Prostate gland (tissue), 2 donors: Measurements from ENCODE around the gene SH2B3. TPM values are rescaled to one million over a fixed set of nuclear protein-coding genes. Genes with fewer than 3 reads are reported as not detected.
"Not testable (repeated sequence)": the region's sequence is repeated elsewhere in the genome, so short reads cannot be mapped to it uniquely, and the experiment has no call there.

ENCODE experiments used
- DNase-seq: peaks from one replicate; pipeline ENCODE4 v3.0.0-alpha.2; 2019; ENCODE audit warnings: low spot score
- H3K27ac ChIP-seq, 2 donors: fragments of 200-600 bp; sonication (generic); 2 replicates each; pipeline ENCODE4 v1.5.1; 2017 to 2019
- H3K27me3 ChIP-seq: fragments of 200-600 bp; sonication (generic); replicated peaks from 2 replicates; pipeline ENCODE4 v1.5.1; 2019; ENCODE audit not compliant: insufficient read depth
- H3K36me3 ChIP-seq, 2 donors: fragments of 200-600 bp; sonication (generic); 1 replicate in 1 of 2; 2 replicates in 1 of 2; pipeline versions ENCODE4 v1.5.1 to v1.8.1; 2017 to 2019
- H3K4me1 ChIP-seq: fragments of 200-600 bp; sonication (generic); replicated peaks from 2 replicates; pipeline ENCODE4 v1.5.1; 2019
- H3K4me3 ChIP-seq, 2 donors: fragments of 200-600 bp; sonication (generic); 2 replicates each; pipeline ENCODE4 v1.5.1; 2017 to 2019
- H3K9me3 ChIP-seq: fragments of 200-600 bp; sonication (generic); 2 replicates; pipeline ENCODE4 v1.5.1; 2017
- POLR2A ChIP-seq: fragments of 450-650 bp; IDR thresholded peaks from one replicate; pipeline ENCODE4 v1.6.1; 2016; ENCODE audit warnings: antibody characterized with exemption, mild to moderate bottlenecking
- POLR2AphosphoS5 ChIP-seq: sonication (generic); formaldehyde crosslinking; IDR thresholded peaks from one replicate; pipeline ENCODE4 v1.6.1; 2017; ENCODE audit warnings: antibody characterized with exemption
- WGBS: methylation state at CpG from one replicate; pipeline ENCODE4 v1.1.5; 2018; 5-methylcytosine and 5-hydroxymethylcytosine counted together
- intact Hi-C: fragments of 100-400 bp; cut with DNase I; formaldehyde crosslinking; loops from one replicate; pipeline ENCODE4 v1.14.2; 2022
- total RNA-seq, 2 donors: library from RNA; depleted of rRNA; stranded (reverse); fragments of >200 nt; gene quantifications; one replicate each; pipeline ENCODE4 v1.1.0, GENCODE V29; 2016
- TF ChIP-seq, protein P1 (sequence below), 4 experiments: fragments of 200-600 bp in 2 of 4; fragments of 450-650 bp in 2 of 4; sonication (generic) in 2 of 4; IDR thresholded peaks; 1 replicate in 3 of 4; 2 replicates in 1 of 4; pipeline ENCODE4 v1.5.1; 2016 to 2019; ENCODE audit warnings: antibody characterized with exemption in 4 of 4, mild to moderate bottlenecking in 2 of 4, moderate library complexity in 2 of 4

SH2B3 gene
- total RNA-seq, 2 donors from 2014 or later = 13.3 to 34.8 TPM

DNA sequence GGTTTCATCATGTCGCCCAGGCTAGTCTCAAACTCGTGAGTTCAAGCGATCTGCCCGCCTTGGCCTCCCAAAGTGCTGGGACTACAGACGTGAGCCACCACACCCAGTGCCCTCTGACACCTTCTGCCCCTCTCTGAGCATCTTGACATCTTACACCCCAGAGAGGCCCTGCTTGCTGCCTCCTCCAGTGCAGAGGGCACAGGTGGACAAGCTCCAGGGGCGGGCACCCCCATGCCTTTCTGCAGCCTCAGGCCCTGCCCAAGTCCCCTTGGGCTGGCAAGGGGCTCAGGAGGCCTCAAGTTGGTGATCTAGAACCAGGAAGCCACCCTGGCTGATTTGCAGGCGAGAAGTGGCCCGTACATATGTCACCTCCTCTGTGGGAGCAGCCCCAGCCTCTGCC lies 11.2 kb upstream of the SH2B3 start:
- TF ChIP-seq POLR2AphosphoS5 (no peak), POLR2A (no peak)
- TF ChIP-seq, protein P1, sequence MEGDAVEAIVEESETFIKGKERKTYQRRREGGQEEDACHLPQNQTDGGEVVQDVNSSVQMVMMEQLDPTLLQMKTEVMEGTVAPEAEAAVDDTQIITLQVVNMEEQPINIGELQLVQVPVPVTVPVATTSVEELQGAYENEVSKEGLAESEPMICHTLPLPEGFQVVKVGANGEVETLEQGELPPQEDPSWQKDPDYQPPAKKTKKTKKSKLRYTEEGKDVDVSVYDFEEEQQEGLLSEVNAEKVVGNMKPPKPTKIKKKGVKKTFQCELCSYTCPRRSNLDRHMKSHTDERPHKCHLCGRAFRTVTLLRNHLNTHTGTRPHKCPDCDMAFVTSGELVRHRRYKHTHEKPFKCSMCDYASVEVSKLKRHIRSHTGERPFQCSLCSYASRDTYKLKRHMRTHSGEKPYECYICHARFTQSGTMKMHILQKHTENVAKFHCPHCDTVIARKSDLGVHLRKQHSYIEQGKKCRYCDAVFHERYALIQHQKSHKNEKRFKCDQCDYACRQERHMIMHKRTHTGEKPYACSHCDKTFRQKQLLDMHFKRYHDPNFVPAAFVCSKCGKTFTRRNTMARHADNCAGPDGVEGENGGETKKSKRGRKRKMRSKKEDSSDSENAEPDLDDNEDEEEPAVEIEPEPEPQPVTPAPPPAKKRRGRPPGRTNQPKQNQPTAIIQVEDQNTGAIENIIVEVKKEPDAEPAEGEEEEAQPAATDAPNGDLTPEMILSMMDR (IDR thresholded peaks at IDR 0.05) = no peak
- no peaks in the 10 kb centered on the region for H3K9me3 ChIP-seq
- no peaks in the 10 kb centered on the region for H3K36me3 ChIP-seq
- no peak overlapping the region for H3K4me3 ChIP-seq
- H3K27ac ChIP-seq = no peak overlapping the region
- intact Hi-C loops = loop anchor here (10.0 kb wide), 1 partner anchor 130 kb away; no protein-coding TSS in a partner anchor
- H3K27me3 ChIP-seq = no peaks in the 10 kb centered on the region
- WGBS = 85% methylated on average over 8 of the region's 8 CpGs
- no peak for DNase-seq
- H3K4me1 ChIP-seq = no peaks in the 10 kb centered on the region

DNA sequence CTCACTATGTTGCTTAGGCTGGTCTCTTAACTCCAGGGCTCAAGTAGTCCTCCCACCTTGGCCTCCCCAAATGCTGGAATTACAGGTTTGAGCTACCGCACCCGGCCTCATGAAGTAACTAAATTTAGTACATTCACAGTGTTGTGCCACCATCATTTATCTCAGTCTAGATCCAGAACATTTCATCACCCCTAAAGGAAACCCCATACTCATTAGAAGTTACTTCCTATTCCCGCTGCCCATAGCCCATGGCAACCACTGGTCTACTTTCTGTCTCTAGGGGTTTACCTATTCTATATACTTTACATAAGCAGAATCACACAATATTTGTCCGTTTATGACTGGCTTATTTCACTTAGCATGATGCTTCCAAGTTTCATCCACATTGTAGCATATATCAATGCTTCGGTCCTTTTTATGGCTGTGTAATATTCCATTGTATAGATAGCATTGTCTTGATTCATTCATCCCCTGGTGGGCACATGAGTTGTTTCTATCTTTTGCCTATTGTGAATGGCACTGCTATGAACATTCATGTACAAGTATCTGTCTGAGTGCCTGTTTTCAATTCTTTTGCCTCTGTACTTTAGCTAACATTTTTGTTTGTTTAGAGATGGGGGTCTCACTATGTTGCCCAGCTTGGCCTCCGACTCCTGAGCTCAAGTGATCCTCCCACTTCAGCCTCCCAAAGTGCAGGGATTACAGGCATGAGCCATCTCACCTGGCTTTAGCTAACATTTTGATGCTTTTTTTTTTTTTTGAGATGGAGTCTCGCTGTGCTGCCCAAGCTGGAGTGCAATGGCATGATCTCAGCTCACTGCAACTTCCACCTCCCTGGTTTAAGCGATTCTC lies 10.2 kb upstream of the SH2B3 start:
- intact Hi-C loops = loop anchor here (2.0 to 10.0 kb wide), 2 partner anchors 129 to 277 kb away; no protein-coding TSS in a partner anchor
- H3K27ac ChIP-seq = no peak overlapping the region
- no peaks in the 10 kb centered on the region for H3K27me3 ChIP-seq
- TF ChIP-seq, protein P1 (IDR thresholded peaks at IDR 0.05) = no peak
- TF ChIP-seq POLR2A = no peak
- no peak for TF ChIP-seq POLR2AphosphoS5
- 81% methylated on average over 8 of the region's 8 CpGs for WGBS
- no peak overlapping the region for H3K4me3 ChIP-seq
- no peaks in the 10 kb centered on the region for H3K36me3 ChIP-seq
- no peaks in the 10 kb centered on the region for H3K4me1 ChIP-seq
- H3K9me3 ChIP-seq = no peaks in the 10 kb centered on the region
- DNase-seq = no peak

DNA sequence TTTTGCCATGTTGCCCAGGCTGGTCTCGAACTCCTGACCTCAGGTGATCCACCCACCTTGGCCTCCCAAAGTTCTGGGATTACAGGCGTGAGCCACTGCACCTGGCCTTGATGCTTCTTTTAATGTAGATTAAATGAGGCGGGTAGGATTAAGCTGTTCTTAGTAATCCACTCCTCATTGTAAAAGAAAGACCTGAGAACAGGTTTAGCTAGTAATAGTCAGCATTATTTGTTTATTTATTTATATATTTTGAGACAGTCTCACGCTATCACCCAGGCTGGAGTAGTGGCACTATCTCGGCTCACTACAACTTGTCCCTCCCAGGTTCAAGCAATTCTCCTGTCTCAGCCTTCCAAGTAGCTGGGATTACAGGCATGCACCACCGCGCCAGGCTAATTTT lies 9.5 kb upstream of the SH2B3 start:
- not testable (repeated sequence) for H3K36me3 ChIP-seq, H3K9me3 ChIP-seq, H3K27ac ChIP-seq, H3K27me3 ChIP-seq, H3K4me1 ChIP-seq, DNase-seq, H3K4me3 ChIP-seq
- intact Hi-C loops = loop anchor here (2.0 to 10.0 kb wide), 2 partner anchors 129 to 277 kb away; no protein-coding TSS in a partner anchor
- 84% methylated on average over 7 of the region's 7 CpGs for WGBS

DNA sequence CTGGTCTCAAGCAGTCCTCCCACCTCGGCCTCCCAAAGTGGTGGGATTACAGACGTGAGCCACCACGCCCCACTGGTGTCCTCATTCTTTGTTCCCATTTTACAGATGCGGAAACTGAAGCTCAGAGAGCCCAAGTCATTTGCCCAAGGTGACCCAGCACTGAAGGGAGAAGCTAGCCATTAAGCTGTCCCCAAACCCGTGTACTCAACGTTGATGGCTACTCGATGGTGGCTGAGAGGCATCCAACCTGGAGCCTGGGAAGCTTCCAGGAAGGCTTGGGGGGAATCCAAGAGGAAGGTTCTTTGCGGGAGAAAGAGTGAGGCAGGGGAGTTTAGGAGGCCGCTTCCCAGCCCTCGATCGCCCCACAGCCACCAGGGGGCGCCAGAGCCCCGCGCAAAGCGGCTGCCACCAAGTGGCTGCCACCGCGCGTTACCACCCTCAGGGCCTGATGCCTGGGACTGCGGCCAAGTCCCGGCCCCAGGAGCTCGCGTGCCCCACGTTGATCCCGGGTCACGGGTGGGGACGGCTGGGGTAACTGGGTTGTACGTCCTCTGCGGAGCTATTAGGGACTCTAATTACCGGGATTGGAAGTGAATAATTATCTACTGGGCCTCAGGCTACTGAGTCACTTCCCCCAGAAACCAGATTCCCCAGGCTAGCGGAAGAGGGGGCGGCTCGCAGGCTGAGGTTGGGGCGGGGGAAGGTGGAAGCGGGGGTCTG lies 8.8 kb upstream of the SH2B3 start:
- peak; percentile 72 for DNase-seq
- peak overlapping the region in 1 of 2 donors; percentile 8 for H3K4me3 ChIP-seq

DNA sequence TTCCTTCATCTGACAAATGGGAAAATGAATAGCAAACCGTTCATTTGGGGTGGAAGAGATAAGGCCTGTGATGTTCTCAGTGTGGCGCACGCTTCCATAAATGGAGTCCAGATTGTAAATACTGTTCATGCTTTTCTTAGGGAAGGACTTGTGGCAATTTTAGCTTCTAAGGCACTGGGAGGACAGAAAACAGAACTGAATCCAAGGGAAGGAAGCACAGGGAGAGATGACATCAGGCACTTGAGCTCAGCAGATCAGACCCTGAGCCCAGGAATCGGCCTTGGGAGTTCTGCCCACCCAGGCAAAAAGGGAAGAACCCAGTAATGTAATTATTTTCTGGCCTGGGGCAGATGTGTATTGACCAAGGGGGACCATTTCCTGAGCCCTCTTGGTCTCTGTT lies 7.2 kb upstream of the SH2B3 start:
- 65% methylated on average over 4 of the region's 4 CpGs for WGBS
- intact Hi-C loops = loop anchor here (10.0 kb wide), 1 partner anchor 126 kb away; no protein-coding TSS in a partner anchor
- no peak for DNase-seq
- no peaks in the 10 kb centered on the region for H3K4me1 ChIP-seq
- no peaks in the 10 kb centered on the region for H3K9me3 ChIP-seq
- no peak overlapping the region for H3K4me3 ChIP-seq
- TF ChIP-seq, protein P1 (IDR thresholded peaks at IDR 0.05) = no peak
- TF ChIP-seq POLR2A = no peak
- peak; percentile 17 for TF ChIP-seq POLR2AphosphoS5
- H3K36me3 ChIP-seq = no peaks in the 10 kb centered on the region
- no peak overlapping the region for H3K27ac ChIP-seq
- no peaks in the 10 kb centered on the region for H3K27me3 ChIP-seq

More for the DNA sequence above, 8.8 kb upstream of the SH2B3 start:
- Histone ChIP-seq H3K9me3 (no peaks in the 10 kb centered on the region), H3K4me1 (no peaks in the 10 kb centered on the region), H3K27me3 (no peaks in the 10 kb centered on the region), H3K27ac (no peak overlapping the region), H3K36me3 (no peaks in the 10 kb centered on the region)
- intact Hi-C loops = loop anchor here (2.0 to 10.0 kb wide), 2 partner anchors 128 to 276 kb away; no protein-coding TSS in a partner anchor
- 8% methylated on average over 34 of the region's 34 CpGs for WGBS
- TF ChIP-seq POLR2AphosphoS5 = peak; percentile 62
- TF ChIP-seq, protein P1 (IDR thresholded peaks at IDR 0.05) = peak; percentile 98 to 99 (median 98)
- TF ChIP-seq POLR2A = no peak

DNA sequence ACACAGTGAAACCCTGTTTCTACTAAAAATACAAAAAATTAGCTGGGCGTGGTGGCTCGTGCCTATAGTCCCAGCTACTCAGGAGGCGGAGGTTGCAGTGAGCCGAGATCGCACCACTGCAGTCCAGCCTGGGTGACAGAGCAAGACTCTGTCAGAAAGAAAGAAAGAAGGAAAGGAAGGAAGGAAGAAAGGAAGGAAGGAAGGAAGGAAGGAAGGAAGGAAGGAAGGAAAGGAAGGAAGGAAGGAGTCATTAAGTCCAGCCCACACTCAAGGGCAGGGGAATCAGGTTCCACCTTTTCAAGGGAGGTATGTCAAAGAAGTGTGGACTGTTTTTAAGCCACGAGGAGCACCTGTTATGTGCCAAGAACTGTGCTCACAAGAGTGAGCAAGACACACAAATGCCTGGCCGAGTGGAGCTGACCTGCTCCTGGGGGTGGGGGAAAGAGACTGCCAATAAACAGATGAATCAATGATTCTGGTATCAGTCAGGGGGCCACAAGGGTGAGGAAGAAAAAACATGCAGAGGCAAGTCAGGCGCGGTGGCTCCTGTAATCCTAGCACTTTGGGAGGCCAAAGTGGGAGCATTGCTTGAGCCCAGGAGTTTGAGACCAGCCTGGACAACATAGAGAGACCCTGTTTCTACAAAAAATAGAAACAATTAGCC lies 5.8 kb upstream of the SH2B3 start:
- WGBS = 87% methylated on average over 9 of the region's 9 CpGs
- not testable (repeated sequence) for H3K9me3 ChIP-seq, H3K36me3 ChIP-seq, H3K4me3 ChIP-seq, H3K4me1 ChIP-seq, H3K27ac ChIP-seq, H3K27me3 ChIP-seq, DNase-seq
- intact Hi-C loops = loop anchor here (10.0 kb wide), 1 partner anchor 125 kb away; no protein-coding TSS in a partner anchor
